ENCODE data around the gene BCL7A.

The BCL7A gene

DNA sequence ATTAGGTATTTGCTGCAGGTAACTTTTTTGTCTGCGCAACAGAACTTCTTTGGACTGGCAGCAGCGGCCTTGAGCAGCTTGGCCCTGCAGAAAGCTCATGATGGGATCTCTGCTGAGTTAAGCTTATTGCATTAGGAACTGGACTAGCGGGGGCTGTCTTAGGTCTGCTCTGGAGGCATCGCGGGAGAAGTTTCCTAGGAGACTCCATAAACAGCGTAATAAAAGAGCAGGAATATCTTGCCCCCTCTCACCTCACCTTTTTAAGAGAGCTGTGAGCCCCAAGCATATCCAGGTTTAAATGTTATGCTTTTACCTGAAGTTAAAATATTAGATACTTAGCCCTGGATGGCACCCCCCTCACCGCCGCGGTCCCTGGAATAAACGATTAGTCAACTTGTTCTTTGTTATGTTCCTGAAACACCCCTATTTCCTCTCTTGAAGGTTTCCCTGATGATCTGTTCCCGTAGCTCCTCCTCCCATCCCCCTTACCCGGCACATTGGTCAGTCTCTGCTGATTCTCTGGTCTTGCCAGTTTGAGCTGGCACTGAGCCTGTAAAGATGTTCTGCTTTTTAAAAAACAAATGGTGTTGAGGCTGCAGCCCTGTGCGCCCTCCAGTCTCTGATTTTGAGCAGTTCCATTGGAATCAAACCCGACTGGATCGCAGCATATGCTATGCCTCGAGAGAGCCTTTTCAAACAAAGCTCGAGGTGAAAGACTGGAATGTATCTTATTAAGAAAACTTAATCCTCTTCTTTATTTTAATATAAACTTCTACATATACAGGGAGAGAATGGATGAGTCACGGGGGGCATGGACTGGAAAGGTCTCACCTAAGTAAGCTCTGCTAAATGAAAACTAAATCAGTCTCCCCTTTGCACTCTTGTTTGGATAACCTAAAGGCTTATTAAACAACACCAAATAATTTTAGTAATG lies 58.7 kb downstream of the BCL7A start:
- DNase-seq = no peak

DNA sequence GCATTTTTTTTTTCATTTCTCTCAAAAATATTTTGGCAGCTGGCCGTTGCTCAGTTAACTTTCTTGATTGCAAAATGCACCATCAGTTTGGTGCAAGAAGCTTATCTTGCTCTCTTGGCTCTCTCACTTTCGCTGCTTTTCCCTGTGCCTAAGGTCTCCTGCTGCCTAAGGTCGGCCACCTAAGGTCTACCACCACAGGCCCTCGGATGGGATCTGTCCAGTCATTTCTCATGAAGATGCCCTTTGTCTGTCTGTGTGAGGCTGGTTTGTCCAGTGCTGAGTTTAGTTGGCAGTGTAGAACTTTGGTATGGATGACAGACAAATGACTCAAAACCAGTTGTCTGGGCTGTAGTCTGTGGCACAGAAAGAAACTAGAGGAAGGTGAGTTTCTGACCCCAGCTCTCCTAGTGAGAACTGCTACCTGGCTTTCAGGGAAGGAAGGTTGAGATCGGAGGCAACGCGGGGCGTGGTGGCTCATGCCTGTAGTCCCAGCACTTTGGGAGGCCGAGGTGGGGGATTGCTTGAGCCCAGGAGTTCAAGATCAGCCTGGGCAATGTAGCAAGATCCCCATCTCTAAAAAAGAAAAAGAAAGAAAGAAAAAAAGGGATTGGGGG lies 59.5 kb downstream of the BCL7A start:
- DNase-seq = no peak

DNA sequence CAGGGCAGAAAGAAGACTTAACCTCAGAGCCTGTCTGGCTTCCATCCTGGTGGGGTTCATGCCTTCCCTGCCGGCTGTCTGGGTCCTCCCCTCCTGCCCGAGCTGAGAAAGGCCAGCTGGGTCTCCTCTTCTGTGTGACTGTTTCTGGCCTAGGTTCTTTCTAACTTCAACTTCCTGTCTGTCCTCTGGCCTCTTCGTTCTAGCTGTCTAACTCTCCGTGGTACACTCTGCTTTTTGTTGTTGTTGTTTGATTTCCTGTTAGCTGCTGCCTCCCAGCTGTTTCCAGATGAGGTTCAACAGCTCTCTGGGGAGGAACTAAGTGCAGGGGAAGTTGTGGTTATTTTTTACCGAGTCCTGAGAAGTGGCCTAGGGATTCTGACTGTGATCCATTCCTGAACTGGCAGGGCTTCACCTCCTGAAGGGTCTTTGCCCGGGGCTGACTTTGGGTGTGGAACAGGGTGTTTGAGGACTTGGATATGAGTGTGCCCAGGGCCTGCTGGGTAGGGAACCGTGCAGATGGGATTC lies 60.1 kb downstream of the BCL7A start:
- DNase-seq = no peak

DNA sequence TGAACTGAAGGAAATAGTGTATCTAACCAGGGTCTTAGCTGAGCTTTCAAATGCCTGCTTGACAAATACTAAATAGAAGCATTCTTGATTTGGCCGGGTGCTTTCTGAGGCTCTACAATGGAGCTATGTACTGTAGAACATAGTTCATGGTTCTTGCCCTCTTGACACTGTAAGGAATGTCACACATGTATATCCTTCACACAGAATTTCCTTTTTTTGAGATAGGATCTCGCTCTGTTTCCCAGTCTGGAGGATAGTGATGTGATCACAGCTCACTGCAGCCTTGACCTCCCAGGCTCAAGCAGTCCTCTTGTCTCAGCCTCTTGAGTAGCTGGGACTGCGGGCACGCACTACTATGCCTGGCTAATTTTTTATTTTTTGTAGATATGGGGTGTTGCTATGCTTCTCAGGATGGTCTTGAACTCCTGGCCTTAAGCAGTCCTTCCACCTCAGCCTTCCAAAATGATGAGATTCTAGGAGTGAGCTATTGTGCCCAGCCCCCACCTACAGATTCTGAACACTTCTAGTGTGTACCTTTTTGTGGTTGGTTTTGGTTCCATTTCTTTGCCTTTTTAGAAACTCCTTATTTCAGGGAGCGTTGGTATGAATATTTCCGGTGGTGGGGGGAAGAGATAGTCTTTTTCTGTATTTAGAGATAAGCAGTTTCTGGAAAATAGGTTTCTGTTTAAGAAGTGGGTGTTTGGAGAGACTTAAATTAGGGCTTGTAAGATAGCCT lies 61.1 kb downstream of the BCL7A start:
- no peak for DNase-seq

DNA sequence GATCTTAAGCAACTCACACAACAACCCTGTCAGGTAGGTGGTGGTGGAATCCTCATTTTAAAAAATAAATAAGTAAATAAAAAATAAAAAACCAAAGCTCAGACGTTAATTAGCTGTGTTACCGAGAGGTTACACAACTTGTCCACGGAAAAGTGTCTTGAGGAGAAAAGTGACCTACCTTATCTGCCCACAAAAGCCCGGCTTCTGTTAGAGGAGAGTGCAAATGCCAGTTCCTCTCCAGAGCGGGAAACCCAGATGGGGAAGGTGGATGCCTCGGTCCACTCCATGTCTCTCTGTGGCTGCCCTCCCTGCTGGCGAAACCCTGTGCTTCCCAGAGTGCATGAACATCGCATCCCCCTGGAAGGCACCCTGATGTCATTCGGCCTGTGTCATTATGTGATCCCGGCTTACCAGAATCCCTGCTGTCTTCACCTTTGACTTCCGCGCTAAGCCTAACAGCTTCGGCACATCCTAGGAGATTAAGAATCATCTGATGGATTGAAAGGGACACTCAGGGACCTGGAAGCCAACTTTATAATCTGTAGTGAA lies 63.2 kb downstream of the BCL7A start:
- no peak for DNase-seq

DNA sequence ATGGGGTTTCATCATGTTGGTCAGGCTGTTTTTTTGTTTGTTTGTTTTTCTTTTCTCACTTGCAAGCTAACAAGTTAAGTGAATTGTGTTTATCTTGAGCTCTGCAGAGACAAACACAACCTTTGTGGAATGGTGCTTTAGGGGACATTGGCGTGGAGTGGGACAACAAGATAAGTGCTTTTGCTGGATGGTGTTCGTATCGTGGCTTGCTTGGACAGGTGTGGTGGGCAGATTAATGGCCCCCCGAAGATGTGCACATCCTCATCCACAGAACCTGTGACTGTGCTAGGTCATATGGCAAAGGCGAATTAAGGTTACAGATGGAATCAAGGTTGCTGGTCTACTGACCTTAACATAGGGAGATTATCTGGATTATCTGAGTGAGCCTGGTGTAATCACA lies 63.9 kb downstream of the BCL7A start:
- no peak for DNase-seq

DNA sequence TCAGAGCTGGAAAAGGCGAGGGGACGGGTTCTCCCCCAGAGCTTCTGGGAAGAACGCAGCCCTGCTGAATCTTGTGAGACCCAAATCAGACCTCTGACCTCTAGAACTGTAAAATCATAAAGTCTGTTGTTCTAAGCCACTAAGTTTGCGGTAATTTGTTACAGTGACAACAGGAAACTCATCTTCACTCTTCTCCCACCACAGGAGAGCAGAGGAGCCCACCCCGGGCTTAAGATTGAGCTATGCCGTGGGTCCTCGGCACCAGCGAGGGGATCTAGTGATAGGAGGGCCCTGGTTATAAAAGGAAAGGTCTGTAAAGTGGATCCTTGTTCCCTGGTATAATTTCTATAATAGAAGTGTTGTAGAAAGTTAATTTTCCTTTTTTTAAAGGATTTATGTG lies 64.4 kb downstream of the BCL7A start:
- no peak for DNase-seq

DNA sequence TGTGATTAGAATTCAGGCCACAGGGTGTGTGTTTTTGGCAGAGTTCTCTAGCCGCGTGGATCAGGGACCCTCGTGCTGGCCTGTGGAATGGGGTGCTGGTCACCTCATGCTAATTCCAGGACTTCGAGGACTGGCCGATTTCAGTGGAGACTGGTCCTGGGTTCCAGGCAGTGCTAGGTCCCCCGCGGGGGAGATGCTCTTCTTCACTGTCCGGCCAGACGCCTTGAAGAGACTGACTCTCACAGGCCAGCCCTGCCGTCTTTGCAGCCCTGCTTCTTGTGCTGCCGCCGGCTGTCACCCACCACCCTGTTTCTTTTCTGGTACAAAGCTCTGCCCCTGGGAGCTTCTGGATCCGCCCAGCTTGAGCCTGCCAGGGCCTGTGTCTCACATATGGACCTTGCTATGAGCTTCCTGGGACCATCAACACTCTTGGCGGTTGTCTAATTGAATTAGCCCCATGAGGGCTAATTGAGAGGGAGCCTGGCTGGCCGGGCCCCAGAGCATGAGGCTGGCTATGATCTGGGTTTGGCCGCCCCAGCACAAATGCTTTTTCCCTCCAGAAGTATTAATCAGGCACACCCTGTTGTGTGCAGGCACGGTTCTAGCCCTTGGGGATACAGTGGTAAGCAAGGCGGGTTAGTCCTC lies 65.1 kb downstream of the BCL7A start:
- DNase-seq = no peak

DNA sequence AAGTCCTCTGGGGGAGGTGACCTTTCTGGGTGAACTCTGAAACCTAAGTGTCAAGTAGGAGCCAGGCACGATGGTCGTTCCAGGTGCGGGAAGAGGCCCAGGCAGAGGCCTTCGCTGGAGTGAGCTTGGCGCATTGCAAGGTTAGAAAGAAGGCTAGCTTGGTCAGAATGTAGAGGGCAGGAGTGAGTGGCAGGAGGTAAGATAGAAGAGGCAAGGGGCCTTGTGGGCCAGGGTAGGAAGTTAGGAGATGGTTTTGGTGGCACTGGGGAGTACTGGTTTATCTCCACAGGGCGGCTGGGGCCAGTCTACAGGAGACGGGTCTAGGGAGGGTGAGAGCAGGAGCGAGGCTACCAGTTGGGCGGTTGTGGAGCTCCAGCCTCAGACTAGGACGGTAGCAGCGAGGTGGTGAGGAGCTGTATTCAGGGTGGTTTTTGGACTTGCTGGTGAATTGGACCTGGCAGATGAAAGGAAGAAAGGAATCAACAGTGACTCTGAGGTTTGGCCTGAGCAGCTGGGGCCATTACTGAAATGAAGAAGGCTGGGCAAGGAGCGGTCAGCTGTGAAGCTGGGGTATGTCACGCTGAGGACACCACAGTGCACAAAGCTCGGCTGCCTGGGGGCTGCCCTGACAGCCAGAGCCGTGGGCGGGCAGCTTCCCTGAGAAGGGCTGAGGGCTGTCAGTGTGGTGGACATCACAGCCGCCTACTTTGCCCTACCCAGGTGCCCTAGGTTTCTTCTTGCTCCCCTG lies 65.9 kb downstream of the BCL7A start:
- DNase-seq = no peak

DNA sequence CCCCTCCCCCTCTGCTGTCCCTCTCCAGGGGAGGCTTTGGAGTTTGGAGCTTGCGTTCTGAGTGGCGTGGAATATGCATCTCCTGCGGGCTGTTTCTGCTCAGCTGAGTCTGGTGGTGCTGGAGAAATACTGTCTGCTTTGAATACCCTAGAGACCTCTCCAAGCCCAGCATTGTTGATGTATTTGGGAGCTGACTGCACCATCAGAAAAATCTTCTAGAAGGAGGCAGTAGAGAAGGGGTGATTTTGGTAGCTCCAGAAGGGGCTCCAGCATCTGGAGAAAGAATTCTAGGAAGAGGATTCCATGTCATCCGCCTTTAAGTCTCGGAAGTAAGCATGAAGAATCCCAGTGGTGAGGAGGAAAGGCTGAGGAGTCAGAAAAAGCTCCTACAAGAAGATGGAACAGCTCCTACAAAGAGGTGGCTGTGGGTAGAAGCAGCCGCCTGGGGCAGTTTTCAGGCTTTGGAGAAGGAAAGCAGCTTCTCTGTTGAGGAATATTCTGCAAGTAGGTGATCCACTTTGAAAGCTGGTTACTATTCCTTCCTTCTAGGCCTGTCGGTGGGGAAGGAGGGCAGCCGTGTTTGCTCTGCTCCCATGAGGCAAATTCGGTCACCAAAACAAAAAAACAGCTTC lies 66.6 kb downstream of the BCL7A start:
- no peak for DNase-seq

DNA sequence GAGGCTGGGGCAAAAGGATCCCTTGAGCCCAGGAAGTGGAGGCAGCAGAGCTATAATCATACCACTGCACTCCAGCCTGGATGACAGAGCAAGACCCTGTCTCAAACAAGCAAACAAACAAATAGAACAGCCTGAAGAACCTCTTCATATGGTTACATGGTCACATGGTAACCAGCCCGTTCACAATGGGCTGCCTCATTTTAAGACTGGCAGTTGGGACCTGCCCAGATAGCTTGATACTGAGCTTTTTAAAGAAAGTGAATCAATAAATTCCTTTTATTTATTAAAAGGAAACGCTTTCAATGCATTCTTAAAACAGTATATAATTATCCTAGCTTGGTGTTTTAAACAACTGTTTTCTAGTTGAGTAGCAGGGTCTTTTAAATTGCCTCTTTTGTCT lies 67.4 kb downstream of the BCL7A start:
- DNase-seq = no peak

DNA sequence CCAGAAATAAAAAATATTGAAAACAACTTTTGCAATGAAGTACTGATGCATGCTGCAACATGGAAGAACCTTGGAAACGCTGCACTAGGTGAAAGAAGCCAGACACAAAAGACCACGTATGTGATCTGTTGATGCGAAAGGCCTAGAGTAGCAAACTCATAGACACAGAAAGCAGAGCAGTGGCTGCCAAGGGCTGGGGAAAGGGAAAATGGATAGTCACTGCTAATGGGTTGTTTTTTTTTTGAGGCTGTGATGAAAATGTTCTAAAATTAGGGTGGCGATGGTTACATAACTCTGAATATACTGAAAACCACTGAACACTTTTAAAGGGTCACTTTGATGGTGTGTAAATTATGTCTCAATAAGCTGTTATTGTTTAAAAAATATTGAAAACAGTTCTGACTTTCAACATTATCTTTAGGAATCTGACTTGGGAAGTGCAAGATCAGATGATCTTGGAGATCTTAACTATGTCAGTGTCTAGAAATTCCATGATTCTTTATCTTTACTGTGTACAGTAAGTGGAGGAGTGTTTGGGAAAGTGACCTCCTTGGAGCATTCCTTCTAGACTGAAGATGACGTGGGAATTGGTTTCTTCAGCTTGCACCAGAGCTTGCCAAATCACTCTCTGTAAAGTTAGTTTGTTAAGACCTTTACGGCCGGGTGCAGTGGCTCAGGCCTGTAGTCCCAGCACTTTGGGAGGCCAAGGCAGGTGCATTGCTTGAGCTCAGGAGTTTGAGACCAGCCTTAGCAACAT lies 69.3 kb downstream of the BCL7A start:
- no peak for DNase-seq

DNA sequence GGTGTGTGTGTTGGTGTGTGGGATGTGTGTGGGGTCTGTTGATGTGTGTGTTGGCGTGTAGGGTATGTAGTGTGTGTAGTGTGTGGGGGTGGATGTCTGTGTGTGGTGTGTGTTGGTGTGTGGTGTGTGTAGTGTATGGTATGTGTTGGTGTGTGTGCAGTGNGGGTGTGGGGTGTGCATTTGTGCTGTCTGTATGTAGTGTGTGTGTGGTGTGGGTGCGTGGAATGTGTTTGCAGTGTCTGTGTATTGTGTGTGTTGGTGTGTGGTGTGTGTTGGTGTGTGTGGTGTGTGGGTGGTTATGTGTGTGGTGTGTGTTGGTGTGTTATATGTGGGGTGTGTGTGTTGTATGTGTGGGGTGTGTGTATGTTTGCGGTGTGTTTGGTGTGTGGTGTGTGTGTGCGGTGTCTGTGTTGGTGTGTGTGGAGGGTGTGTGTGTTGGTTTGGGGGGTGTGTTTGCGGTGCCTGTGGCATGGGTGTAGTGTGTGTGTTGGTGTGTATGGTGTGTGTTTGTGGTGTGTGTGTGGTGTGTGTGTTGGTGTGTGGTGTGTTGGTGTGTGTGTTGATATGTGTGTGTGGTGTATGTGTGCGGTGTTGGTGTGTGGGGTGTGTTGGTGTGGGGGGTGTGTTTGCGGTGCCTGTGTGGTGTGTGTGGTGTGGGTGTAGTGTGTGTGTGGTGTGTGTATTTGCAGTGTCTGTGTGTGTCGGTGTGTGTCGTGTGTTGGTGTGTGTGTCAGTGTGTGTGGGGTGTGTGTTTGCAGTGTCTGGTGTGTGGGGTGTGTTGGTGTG lies 71.6 kb downstream of the BCL7A start:
- no peak for DNase-seq

DNA sequence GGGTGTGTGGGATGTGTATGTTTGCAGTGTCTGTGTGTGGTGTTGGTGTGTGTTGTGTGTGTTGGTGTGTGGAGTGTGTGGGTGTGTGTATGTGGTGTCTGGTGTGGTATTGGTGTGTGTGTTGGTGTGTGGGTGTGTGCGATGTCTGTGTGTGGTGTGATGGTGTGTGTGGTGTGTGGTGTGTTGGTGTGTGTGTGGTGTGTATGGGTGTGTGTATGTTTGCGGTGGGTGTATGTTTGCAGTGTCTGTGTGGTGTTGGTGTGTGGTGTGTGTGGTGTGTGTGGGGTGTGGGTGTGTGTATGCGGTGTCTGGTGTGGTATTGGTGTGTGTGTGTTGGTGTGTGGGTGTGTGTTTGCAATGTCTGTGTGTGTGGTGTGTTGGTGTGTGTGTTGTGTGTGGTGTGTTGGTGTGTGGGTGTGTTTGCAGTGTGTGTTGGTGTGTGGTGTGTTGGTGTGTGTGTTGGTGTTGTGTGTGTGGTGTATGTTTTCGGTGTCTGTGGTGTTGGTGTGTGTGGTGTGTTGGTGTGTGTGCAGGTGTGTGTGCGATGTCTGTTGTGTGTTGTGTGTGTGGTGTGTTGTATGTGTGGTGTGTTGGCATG lies 72.6 kb downstream of the BCL7A start:
- no peak for DNase-seq

DNA sequence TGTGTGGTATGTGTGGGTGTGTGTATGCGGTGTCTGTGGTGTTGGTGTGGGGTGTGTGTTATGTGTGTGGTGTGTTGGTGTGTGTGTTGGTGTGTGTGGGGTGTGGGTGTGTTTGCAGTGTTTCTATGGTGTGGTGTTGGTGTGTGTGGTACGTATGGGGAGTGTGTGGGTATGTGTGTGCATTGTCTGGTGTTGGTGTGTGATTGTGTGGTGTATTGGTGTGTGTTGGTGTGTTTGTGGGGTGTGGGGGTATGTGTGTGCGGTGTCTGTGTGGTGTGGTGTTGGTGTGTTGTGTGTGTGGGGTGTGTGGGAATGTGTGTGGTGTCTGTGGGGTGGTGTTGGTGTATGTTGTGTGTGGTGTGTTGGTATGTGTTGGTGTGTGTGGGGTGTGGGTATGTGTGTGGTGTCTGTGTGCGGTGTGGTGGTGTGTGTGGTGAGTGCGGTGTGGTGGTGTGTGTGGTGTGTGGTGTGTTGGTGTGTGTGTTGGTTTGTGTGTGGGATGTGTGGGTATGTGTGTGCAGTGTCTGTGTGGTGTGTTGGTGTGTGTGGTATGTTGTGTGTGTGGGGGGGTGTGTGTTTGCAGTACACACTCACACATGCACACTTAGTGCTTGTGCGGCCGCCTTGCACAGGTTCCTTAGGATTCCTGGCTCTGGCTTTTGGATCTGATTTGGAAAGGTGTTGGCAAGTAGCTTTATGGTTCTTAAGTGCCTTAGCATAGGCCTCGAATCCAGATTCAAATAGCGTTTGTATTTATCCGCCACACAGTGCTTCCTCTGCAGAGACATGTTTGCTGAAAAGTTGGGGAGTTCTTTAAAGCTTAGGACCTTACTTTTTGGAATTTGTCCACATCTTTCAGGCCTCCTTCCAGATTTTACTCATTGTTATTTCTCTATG lies 73.3 kb downstream of the BCL7A start:
- no peak for DNase-seq

DNA sequence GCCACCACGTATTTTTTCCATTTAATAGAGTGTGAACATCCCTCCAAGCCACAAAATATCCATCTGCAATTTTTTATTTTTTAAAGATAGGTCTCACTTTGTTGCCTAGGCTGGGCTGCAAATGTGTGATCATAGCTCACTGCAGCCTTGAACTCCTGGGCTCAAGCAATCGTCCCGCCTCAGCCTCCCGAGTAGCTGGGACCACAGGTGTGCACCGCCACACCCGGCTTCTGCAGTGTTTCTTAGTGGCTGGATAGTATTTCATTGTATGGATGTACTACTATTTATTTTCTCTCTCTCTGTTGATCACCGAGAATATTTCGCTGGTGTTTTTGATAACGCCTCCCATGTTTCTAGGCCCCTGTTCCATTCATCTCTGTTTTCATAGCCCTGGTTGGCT lies 74.3 kb downstream of the BCL7A start:
- no peak for DNase-seq

DNA sequence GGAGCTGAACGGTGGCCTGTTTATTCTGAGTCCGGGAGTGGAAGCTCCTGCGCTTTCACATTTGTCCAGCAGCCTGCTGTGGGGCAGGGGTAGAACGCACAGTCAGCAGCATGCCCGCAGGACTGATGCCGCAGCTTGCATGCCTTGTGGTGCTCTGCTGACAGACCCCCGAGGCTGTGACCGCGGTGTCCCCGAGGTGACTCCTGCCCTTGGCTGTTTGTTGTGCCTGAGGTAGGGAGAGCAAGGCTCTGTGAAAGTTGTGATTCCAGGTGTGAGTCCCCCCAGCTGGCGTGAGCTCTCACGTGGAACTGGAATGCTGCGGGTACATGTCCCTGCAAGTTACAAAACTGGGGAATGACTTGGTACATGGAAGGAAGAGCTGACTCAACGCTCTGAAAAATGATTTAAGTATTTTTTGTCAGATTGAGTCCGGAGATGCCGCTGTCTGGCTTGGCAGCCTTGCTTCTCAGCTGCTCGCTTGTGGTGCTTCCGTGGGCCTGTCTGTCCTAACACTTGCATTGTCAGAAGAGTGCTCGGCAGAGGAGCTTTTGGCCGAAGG lies 75.0 kb downstream of the BCL7A start:
- no peak for DNase-seq

DNA sequence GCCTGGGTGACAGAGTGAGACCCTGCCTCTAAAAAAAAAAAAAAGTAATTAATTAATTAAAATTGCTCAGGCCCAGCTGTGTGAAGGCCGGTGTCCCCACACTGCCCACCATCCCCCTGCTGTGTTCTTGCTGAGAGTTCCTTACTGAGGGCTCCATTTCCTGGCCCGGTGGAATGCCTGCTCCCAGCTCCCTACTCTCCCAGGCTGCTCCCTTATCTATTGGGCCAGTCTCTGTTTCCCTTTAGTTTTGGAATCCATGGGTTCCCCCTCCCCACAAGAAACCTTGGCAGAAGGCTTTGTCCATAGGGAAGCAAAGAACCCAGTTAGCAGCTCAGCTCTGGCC lies 75.9 kb downstream of the BCL7A start:
- DNase-seq = no peak

Measured in NCI-H1048 (cell line).